ENCODE measurements around the gene CDC25A. TPM values are rescaled to one million over a fixed set of nuclear protein-coding genes. Genes with fewer than 3 reads are reported as not detected.
"Not testable (repeated sequence)": the region's sequence is repeated elsewhere in the genome, so short reads cannot be mapped to it uniquely, and the experiment has no call there.

The CDC25A gene
- polyA plus RNA-seq (ENCODE audit: insufficient read length): 14.1 TPM
- long read RNA-seq, donor 1, partial matches to known transcripts: 0 of 3 reads
- long read RNA-seq, donor 1, other reads (novel, unspliced or antisense): 0 of 3 reads
- long read RNA-seq, donor 2: 0 reads
- long read RNA-seq, donor 3, partial matches to known transcripts: 0 of 1 reads
- long read RNA-seq, donor 3, other reads (novel, unspliced or antisense): 0 of 1 reads
- long read RNA-seq, donor 4: 0 reads
- long read RNA-seq, donor 5, partial matches to known transcripts: 0 of 2 reads
- long read RNA-seq, donor 5, other reads (novel, unspliced or antisense): 0 of 2 reads
- long read RNA-seq, donor 6, partial matches to known transcripts: 0 of 4 reads
- long read RNA-seq, donor 6, other reads (novel, unspliced or antisense): 0 of 4 reads
- long read RNA-seq, donor 7, partial matches to known transcripts: 0 of 3 reads
- long read RNA-seq, donor 7, other reads (novel, unspliced or antisense): 0 of 3 reads
- long read RNA-seq, donor 8: 0 reads

DNA sequence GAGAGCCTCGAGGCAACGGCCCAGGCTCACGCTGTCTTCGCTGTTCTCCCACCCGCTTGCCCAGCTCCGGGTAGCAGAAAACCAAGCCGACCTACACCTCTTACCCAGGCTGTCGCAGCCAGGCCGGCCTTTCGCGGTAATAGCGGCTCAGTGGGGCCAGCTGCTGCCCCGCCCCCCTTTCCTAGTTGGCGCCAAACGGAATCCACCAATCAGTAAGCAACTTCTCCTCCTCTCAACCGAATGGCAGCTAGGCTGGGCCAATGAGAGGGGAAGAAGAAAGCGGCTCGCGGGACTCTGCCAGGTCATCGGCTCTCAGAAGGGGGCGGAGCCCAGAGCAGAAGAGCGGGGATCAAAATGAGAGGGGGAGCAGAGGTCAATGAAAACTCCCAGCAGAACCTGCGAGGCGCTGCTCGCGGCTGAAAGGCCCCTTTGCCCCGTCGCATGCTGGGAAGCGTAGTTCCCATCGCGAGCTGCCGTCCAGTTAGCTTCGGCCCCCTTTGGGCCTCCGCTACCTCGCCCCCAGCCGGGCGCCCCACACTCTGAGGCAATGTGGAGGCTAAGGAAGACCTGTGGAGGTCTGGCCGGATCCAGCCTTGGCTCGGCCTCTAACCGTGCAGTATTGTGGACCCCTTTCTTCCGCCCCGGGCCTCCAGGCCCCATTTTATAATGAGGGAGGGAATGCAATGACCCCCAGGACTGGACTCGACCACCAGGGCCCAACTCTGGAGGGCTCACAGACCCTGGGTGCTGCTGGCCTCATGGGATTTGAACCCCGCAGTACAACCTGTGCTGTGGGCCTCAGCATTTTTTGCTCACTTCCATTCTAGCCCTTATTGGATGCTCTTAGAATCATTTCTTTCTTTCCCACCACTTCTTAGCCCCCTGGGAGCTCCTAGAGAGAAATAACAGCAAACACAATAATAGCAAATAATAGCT, at the start of gene CDC25A:
TSS of gene CDC25A (minus strand) at position 152 of the 936 bp plus-strand sequence. CDS start 470 bp downstream, outside the sequence.
- peak; percentile 99 for DNase-seq

- no peak for DNase-seq
Observed at GRCh38 chr3:48236531-48236930, 48.3 kb upstream of the CDC25A start.

DNA sequence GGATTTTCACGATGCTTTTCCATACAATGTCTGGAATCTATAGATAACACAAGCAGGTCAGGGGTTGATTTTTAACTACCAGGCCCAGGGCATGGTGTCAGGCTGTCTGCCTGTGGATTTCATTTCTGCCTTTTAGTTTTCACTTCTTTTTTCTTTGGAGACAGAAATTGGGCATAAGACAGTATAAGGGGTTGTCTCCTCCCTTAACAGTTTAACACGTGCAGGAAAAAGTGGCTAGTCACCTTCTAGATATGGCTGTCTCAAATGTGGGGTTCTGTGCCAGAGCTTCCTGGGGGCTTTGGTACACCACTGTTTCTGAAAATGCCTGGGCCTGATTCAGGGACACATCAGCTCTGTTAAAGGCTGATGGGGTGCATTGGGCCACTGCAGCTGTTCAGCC, 45.3 kb upstream of the CDC25A start:
- DNase-seq: no peak

DNA sequence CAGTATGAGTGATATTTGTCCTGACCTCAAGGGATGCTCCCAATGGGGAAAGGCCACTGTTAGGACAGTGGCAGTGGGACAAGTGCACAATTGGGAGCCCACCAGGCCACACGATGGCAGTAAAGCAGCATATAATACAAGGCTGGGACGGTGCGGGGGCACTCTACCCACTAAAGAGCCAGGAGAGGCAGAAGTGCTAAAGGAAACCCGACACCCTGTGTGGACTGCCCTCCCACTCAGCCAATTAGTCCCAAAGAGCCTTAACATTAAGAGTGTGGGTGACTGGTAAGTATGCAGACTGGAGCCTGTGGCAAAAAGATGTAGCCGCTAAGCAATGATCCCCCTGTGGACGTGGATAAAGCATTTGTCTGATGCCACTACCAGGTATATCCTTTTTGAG, 44.5 kb upstream of the CDC25A start:
- peak; percentile 75 for DNase-seq

DNA sequence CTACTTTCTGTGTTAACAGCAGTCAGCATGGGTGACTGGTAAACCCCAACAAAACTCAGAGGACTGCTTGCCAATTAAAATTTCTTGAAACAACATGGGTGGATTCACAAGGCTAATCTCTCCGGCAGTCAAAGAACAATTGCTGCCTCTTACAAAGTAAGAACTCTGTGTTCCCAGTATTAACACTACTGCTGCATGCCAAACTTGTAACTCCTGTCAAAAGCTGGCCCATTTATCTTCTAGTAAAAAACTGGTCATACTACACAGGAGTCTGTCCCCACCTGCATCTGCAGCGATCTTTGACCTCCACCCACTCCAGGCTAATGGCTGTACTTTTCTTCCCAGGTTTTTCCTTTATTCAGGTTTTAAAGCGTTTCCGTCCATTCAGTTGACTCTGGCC, 44.0 kb upstream of the CDC25A start:
- no peak for DNase-seq

DNA sequence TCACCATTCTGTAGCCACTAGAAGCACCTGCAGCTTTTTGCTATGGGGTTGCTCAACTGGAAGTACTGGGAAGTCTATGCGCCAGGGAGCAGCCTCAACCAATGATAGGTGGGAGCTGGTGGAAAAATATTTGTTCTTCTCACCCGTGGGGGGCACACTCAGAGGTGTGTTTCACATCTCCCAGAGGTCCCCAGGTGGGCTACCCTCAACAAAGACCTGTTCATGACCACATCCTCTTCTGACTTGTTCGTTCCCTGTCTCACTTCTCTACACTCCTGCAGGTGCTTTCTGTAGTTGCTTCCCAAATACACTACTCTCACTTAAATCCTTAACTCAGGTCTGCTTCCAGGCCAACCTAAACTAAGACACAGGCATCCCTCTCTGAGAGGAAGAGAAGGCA, 38.7 kb upstream of the CDC25A start:
- DNase-seq: no peak

DNA sequence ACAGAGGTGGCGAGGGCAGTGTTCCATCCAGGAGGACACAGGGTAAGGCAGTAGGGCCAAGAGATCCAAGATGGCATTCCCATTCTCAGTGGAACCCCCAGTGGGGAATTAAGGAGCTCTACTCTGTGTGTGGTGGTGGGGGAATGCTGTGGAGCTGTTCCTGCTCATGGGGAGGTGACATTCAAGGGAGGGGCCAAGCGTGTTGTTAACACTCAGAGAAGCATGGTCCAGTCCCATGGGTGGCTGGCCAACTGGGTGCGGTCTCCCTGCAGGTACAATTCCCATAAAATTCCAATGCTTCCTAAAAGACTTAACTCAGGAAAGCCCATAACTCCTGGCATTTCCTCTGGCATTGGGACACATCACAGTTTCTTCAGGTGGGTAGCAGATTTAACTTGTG, 37.4 kb upstream of the CDC25A start:
- no peak for DNase-seq

DNA sequence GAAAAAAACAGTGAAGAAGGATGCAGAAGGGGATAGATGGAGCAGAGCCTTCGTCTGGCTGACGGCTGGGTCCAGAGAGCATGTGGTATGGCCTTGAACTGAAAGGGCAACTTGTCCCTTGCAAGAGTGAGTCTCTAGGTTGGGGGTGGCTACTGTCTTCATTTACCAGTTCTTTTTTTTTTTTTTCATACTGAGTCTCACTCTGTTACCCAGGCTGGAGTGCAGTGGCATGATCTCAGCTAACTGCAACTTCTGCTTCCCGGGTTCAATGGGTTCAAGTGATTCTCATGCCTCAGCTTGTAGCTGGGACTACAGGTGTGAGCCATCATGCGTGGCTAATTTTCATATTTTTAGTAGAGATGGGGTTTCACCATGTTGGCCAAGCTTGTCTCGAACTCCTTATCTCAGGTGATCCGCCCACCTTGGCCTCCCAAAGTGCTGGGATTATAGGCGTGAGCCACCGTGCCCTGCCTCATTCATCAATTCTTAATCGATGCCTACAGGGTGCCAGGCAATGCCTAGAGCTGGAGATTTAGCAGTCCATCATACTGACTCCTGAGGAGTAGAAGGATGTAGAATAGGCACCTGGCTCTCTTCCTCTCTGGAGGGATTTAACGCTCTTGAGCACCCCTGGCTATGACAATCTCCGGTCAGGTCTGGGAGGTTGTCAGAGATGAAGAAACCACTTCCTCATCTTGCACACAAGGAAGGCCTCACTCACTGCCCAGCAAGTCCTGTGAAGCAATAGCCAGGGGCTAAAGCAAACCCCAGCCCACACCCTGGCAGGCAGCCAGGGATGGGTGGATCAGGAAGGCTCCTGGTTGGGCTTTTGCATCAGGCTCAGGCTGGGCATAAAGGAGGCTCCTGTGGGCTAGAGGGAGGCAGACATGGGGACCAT, 34.6 kb upstream of the CDC25A start, which contains the start of gene CAMP:
TSS of gene CAMP (plus strand) at position 880 of the 898 bp plus-strand sequence. CDS start at position 897, 17 bp downstream.
- no peak for DNase-seq

GRCh38 chr3:48220746-48221145, 32.5 kb upstream of the CDC25A start:
- DNase-seq: no peak

DNA sequence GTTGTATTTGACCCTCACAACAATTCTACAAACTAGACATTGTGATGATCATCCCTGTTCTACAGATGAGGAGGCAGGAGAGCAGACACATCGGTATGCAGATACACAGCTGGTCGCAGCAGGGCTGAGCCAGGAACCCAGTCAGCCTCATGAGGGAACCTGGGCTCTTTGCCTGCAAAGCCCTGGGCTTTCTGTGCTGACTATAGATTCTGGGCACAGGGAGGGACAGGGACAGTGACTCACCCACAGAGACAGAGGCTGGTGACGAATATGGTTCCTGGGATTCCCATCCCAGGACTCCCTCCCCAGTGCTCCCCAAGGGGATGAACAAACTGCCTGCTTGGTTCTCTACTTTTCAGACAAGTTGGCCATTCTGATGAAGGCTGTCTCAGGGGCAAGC, 31.3 kb upstream of the CDC25A start:
- no peak for DNase-seq

DNA sequence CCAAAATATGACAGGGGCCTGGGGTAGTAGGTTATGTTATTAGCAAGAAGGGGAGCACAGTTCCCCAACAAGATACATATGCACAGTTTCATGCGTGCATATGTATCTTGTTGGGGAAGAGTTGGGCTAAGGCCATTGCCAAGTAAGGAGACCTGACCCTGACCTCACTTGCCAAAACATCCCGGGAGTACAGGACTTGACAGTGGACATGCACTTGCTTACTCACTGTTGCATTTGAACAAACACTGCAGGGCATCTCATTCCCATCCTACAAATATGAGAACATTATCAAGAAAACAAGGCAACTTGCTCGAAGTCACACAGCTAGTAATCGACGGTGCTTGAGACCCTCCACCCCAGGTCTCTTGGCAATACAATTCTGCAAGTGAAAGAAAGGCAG, 30.3 kb upstream of the CDC25A start:
- DNase-seq: no peak

DNA sequence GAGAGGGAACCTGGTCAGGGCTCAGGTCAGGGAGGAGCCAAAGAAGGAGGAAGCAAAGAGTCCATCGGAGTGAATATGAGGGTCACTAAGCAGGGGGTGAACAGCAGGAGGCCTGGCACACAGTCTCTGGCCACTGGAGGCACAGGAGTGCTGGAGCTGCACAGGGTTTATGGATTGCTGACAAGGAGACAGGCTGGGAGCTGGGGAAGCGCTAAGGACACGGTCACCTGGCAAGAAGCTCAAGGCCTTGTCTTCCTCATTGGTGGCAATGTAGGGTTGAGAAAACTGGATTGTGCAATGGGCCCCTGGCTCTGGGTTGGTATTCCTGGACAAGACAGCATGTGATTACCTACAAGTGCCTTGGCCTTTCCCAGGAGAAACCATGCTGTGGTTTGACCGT, 29.2 kb upstream of the CDC25A start:
- DNase-seq: no peak

DNA sequence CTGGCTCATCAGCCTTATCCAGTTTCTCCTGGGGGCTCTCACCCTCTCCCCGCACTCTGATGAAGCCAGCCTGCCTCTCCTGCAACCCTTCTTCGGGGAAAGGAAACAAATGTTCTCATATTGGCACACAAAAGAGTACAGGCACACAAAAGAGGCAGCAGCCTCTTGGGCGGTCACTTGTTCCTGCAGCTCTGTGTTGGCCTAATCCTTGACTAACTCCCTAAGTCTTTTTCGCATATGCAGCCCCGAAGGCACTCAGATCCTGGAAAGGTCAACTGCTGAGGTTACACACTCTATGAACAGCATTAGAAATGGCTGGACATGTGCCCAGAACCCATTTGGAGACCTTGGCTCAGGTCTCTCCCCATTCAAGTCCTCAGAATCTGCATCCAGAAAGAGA, 27.7 kb upstream of the CDC25A start:
- DNase-seq: no peak

GRCh38 chr3:48215466-48215865, 27.2 kb upstream of the CDC25A start:
- DNase-seq: peak; percentile 47

GRCh38 chr3:48215019-48215418, 26.8 kb upstream of the CDC25A start:
- DNase-seq: no peak

- no peak for DNase-seq
Observed at GRCh38 chr3:48214225-48214624, 26.0 kb upstream of the CDC25A start.

DNA sequence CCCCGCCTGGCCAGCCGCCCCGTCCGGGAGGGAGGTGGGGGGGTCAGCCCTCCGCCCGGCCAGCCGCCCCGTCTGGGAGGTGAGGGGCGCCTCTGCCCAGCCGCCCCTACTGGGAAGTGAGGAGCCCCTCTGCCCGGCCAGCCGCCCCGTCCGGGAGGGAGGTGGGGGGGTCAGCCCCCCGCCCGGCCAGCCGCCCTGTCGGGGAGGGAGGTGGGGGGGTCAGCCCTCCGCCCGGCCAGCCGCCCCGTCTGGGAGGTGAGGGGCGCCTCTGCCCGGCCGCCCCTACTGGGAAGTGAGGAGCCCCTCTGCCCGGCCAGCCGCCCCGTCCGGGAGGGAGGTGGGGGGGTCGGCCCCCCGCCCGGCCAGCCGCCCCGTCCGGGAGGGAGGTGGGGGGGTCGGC, 23.6 kb upstream of the CDC25A start:
- DNase-seq: not testable (repeated sequence)

DNA sequence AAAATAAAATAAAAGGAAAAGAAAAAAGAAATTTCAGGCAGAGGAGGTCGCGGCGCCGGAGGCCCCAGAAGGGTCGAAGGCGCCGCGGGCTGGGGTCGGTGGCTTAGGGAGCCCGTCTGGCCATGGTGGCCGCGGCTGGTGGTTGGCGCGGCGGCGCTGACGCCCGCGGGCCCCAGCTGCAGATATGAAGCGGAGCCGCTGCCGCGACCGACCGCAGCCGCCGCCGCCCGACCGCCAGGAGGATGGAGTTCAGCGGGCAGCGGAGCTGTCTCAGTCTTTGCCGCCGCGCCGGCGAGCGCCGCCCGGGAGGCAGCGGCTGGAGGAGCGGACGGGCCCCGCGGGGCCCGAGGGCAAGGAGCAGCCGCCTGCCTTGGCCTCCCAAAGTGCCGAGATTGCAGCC, 22.3 kb upstream of the CDC25A start:
- DNase-seq: not testable (repeated sequence)

- DNase-seq: no peak
Observed at GRCh38 chr3:48209445-48209844, 21.2 kb upstream of the CDC25A start.

GRCh38 chr3:48208076-48208475, 19.9 kb upstream of the CDC25A start:
- no peak for DNase-seq

DNA sequence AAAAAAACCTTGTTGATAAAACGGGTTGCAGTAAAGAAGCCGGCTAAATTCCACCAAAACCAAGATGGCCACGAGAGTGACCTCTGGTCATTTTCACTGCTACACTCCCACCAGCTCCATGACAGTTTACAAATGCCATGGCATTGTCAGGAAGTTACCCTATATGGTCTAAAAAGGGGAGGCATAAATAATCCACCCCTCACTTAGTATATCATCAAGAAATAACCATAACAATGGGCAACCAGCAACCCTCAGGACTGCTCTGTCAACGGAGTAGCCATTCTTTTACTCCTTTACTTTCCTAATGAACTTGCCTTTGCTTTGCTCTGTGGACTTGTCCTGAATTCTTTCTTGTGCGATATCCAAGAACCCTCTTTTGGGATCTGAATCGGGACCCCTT, 14.4 kb upstream of the CDC25A start:
- no peak for DNase-seq

DNA sequence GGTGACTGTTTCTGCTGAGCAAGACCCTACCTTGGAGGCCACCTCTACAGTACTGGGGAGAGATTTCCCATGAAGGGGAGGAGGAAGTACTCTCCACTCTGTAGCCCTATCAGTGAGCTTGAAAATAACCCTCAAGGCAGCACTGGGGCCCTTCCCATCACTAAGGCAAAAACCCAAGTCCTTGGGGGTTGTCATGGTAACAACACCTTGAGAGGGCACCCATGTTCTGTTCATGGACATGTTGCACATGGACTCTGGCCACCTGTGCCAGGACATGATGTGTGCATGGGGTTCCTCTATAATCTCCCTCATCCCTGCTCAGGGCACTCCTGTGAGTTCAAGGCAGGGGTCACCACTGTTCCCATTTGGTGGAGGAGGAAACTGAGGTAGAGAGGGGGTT, 10.9 kb upstream of the CDC25A start:
- no peak for DNase-seq
